SH-SY5Y (cell line): ENCODE measurements around the gene TAS2R60.

Source experiments
- GATA2 ChIP-seq: IDR thresholded peaks from 2 replicates; pipeline ENCODE4 v1.6.1; 2011; ENCODE audit warnings: mild to moderate bottlenecking, low read depth, low read length
- GATA3 ChIP-seq: IDR thresholded peaks from 2 replicates; pipeline ENCODE4 v1.6.1; 2011; ENCODE audit warnings: low read depth, mild to moderate bottlenecking, low read length, moderate library complexity

DNA sequence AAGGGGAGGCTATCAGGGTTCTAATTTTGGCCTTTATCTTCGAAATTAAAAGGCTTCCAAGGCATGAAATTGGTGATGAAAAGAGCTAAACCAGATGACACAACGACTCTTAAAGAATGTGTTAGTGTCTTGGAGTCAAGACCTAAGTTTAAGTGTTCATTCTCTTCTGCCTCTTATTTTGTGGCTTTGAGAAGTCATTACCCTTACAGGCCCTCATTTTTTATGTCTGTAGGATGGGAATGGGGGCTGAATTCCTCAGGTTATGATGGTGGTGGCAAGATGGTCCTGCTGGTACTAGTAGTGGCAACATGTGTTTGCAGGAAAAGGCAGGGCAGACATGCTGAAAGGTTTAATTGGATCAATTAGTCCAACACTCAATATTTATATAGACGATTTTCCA, 15.4 kb downstream of the TAS2R60 start:
- no peak for TF ChIP-seq GATA2
- TF ChIP-seq GATA3 = no peak
